ENCODE results near the gene DUOXA2.

Gene DUOXA2

DNA sequence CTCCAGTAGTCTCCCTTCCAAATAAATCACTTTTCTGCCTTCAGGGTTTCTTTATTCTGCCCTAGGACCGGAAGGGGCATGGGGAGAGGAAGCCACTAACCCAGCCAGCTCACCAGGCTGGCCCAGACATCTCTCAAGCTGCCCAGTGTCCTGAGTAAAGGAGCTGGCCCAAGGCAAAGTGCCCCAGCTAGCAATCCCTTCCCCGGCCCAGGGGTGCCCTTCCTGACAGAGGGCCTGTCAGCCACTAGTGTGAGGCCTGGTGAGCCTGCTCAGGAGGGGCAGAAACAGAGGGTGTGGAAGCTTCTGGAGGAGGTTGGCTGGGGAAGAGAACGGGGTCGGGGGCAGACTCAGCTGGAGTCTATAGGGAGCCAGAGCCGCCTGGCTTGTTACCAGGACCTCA, 51.4 kb downstream of the DUOXA2 start:
- H3K36me3 ChIP-seq (ENCODE audit: control insufficient read depth in 2 of 2, insufficient read depth in 1 of 2, low read length in 2 of 2): no peaks in the 10 kb centered on the region
- H3K27ac ChIP-seq (ENCODE audit: extremely low read depth, low read depth, low read length): no peak overlapping the region
- no peaks in the 10 kb centered on the region for H3K9me3 ChIP-seq (ENCODE audit: control insufficient read depth, insufficient read depth, low read depth, low read length)
- H3K4me3 ChIP-seq (ENCODE audit: low read depth, low read length): no peak overlapping the region
- TF ChIP-seq ZNF433 (tag by site-specific recombination; IDR thresholded peaks at IDR 0.05; ENCODE audit: low read depth) (no peak), ZBTB21 (tag by site-specific recombination; IDR thresholded peaks at IDR 0.05) (no peak), ZNF391 (tag by site-specific recombination; IDR thresholded peaks at IDR 0.05; ENCODE audit: borderline replicate concordance, low read depth) (no peak), YY2 (tag by site-specific recombination; IDR thresholded peaks at IDR 0.05) (no peak), ZNF302 (tag by site-specific recombination; IDR thresholded peaks at IDR 0.05; ENCODE audit: low read depth) (no peak), ZSCAN23 (tag by site-specific recombination; IDR thresholded peaks at IDR 0.05) (no peak), ZNF394 (tag by site-specific recombination; IDR thresholded peaks at IDR 0.05; ENCODE audit: borderline replicate concordance) (no peak), ZNF174 (tag by site-specific recombination; IDR thresholded peaks at IDR 0.05) (no peak)
- TF ChIP-seq, protein P1, sequence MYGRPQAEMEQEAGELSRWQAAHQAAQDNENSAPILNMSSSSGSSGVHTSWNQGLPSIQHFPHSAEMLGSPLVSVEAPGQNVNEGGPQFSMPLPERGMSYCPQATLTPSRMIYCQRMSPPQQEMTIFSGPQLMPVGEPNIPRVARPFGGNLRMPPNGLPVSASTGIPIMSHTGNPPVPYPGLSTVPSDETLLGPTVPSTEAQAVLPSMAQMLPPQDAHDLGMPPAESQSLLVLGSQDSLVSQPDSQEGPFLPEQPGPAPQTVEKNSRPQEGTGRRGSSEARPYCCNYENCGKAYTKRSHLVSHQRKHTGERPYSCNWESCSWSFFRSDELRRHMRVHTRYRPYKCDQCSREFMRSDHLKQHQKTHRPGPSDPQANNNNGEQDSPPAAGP (tag by site-specific recombination; IDR thresholded peaks at IDR 0.05): no peak
- TF ChIP-seq, protein P2, sequence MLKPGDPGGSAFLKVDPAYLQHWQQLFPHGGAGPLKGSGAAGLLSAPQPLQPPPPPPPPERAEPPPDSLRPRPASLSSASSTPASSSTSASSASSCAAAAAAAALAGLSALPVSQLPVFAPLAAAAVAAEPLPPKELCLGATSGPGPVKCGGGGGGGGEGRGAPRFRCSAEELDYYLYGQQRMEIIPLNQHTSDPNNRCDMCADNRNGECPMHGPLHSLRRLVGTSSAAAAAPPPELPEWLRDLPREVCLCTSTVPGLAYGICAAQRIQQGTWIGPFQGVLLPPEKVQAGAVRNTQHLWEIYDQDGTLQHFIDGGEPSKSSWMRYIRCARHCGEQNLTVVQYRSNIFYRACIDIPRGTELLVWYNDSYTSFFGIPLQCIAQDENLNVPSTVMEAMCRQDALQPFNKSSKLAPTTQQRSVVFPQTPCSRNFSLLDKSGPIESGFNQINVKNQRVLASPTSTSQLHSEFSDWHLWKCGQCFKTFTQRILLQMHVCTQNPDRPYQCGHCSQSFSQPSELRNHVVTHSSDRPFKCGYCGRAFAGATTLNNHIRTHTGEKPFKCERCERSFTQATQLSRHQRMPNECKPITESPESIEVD (tag by site-specific recombination; IDR thresholded peaks at IDR 0.05): no peak
- TF ChIP-seq, protein P3, sequence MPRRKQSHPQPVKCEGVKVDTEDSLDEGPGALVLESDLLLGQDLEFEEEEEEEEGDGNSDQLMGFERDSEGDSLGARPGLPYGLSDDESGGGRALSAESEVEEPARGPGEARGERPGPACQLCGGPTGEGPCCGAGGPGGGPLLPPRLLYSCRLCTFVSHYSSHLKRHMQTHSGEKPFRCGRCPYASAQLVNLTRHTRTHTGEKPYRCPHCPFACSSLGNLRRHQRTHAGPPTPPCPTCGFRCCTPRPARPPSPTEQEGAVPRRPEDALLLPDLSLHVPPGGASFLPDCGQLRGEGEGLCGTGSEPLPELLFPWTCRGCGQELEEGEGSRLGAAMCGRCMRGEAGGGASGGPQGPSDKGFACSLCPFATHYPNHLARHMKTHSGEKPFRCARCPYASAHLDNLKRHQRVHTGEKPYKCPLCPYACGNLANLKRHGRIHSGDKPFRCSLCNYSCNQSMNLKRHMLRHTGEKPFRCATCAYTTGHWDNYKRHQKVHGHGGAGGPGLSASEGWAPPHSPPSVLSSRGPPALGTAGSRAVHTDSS (tag by site-specific recombination; IDR thresholded peaks at IDR 0.05): no peak
- TF ChIP-seq, protein P4, sequence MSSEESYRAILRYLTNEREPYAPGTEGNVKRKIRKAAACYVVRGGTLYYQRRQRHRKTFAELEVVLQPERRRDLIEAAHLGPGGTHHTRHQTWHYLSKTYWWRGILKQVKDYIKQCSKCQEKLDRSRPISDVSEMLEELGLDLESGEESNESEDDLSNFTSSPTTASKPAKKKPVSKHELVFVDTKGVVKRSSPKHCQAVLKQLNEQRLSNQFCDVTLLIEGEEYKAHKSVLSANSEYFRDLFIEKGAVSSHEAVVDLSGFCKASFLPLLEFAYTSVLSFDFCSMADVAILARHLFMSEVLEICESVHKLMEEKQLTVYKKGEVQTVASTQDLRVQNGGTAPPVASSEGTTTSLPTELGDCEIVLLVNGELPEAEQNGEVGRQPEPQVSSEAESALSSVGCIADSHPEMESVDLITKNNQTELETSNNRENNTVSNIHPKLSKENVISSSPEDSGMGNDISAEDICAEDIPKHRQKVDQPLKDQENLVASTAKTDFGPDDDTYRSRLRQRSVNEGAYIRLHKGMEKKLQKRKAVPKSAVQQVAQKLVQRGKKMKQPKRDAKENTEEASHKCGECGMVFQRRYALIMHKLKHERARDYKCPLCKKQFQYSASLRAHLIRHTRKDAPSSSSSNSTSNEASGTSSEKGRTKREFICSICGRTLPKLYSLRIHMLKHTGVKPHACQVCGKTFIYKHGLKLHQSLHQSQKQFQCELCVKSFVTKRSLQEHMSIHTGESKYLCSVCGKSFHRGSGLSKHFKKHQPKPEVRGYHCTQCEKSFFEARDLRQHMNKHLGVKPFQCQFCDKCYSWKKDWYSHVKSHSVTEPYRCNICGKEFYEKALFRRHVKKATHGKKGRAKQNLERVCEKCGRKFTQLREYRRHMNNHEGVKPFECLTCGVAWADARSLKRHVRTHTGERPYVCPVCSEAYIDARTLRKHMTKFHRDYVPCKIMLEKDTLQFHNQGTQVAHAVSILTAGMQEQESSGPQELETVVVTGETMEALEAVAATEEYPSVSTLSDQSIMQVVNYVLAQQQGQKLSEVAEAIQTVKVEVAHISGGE (tag by site-specific recombination; conservative IDR thresholded peaks at IDR 0.05; ENCODE audit: low read depth): no peak
- TF ChIP-seq, protein P5, sequence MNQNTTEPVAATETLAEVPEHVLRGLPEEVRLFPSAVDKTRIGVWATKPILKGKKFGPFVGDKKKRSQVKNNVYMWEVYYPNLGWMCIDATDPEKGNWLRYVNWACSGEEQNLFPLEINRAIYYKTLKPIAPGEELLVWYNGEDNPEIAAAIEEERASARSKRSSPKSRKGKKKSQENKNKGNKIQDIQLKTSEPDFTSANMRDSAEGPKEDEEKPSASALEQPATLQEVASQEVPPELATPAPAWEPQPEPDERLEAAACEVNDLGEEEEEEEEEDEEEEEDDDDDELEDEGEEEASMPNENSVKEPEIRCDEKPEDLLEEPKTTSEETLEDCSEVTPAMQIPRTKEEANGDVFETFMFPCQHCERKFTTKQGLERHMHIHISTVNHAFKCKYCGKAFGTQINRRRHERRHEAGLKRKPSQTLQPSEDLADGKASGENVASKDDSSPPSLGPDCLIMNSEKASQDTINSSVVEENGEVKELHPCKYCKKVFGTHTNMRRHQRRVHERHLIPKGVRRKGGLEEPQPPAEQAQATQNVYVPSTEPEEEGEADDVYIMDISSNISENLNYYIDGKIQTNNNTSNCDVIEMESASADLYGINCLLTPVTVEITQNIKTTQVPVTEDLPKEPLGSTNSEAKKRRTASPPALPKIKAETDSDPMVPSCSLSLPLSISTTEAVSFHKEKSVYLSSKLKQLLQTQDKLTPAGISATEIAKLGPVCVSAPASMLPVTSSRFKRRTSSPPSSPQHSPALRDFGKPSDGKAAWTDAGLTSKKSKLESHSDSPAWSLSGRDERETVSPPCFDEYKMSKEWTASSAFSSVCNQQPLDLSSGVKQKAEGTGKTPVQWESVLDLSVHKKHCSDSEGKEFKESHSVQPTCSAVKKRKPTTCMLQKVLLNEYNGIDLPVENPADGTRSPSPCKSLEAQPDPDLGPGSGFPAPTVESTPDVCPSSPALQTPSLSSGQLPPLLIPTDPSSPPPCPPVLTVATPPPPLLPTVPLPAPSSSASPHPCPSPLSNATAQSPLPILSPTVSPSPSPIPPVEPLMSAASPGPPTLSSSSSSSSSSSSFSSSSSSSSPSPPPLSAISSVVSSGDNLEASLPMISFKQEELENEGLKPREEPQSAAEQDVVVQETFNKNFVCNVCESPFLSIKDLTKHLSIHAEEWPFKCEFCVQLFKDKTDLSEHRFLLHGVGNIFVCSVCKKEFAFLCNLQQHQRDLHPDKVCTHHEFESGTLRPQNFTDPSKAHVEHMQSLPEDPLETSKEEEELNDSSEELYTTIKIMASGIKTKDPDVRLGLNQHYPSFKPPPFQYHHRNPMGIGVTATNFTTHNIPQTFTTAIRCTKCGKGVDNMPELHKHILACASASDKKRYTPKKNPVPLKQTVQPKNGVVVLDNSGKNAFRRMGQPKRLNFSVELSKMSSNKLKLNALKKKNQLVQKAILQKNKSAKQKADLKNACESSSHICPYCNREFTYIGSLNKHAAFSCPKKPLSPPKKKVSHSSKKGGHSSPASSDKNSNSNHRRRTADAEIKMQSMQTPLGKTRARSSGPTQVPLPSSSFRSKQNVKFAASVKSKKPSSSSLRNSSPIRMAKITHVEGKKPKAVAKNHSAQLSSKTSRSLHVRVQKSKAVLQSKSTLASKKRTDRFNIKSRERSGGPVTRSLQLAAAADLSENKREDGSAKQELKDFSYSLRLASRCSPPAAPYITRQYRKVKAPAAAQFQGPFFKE (tag by site-specific recombination; IDR thresholded peaks at IDR 0.05; ENCODE audit: borderline replicate concordance): no peak
- H3K4me1 ChIP-seq (ENCODE audit: control insufficient read depth, insufficient read depth, low read length): 0 out of 2 replicates have a peak, but pooled peaks cover 2% of the 10 kb centered on the region
- ChIA-PET POLR2A (no interaction called here), CTCF (interaction anchor here (0.7 to 4.4 kb wide), 4 partner anchors 25 to 293 kb away, joined by 3 to 60 read pairs (median 13); no protein-coding TSS in a partner anchor)

Data from HEK293 (cell line).